Posterior cingulate gyrus (tissue), 11 donors: ENCODE measurements around the gene INTS14.

Experiments used
- DNase-seq, 10 donors: peaks; one replicate each; pipeline versions ENCODE4 v3.0.0 to v3.0.0-alpha.2; 2020 to 2021; ENCODE audit warnings: mixed read lengths in 3 of 10
- intact Hi-C: fragments of 100-400 bp; cut with DNase I; formaldehyde crosslinking; loops from one replicate; pipeline ENCODE4 v1.15.1; 2023

INTS14 gene

GRCh38 chr15:65610871-65611718 is at the start of gene INTS14:
TSS of gene INTS14 (minus strand) at chr15:65611131. CDS start at chr15:65607380, 3,751 bp downstream.
- DNase-seq, result peak; percentile 95 to 99 (median 98)
- intact Hi-C loops, result loop anchor here (2.0 to 10.0 kb wide), 3 partner anchors 76 to 256 kb away; partner anchors contain the start of genes DENND4A, HACD3 and RAB11A

- intact Hi-C loops, result no loop called here
- DNase-seq, result no peak
Observed at GRCh38 chr15:65659502-65660052, 48.6 kb upstream of the INTS14 start.

- intact Hi-C loops, result no loop called here
- no peak for DNase-seq
Observed at GRCh38 chr15:65655457-65655856, 44.5 kb upstream of the INTS14 start.

GRCh38 chr15:65655026-65655425 is 44.1 kb upstream of the INTS14 start:
- no peak for DNase-seq
- intact Hi-C loops, result no loop called here

- intact Hi-C loops, result no loop called here
Observed at GRCh38 chr15:65653801-65654521, 43.0 kb upstream of the INTS14 start.

GRCh38 chr15:65653341-65653740 is 42.4 kb upstream of the INTS14 start:
- intact Hi-C loops, result no loop called here
- no peak for DNase-seq

More at GRCh38 chr15:65653801-65654521, 43.0 kb upstream of the INTS14 start:
- no peak for DNase-seq

GRCh38 chr15:65651831-65652749 is 41.2 kb upstream of the INTS14 start:
- intact Hi-C loops, result no loop called here
- no peak for DNase-seq

- no peak for DNase-seq
- intact Hi-C loops, result no loop called here
Observed at GRCh38 chr15:65651042-65651322, 40.1 kb upstream of the INTS14 start.

- no peak for DNase-seq
- intact Hi-C loops, result no loop called here
Observed at GRCh38 chr15:65650312-65651041, 39.5 kb upstream of the INTS14 start.

GRCh38 chr15:65646486-65646885 is 35.6 kb upstream of the INTS14 start:
- intact Hi-C loops, result no loop called here
- no peak for DNase-seq

GRCh38 chr15:65645392-65645791 is 34.5 kb upstream of the INTS14 start:
- DNase-seq, result no peak
- intact Hi-C loops, result no loop called here

GRCh38 chr15:65644282-65644681 is 33.4 kb upstream of the INTS14 start:
- intact Hi-C loops, result no loop called here
- no peak for DNase-seq

GRCh38 chr15:65642594-65642993 is 31.7 kb upstream of the INTS14 start:
- intact Hi-C loops, result no loop called here
- no peak for DNase-seq

- intact Hi-C loops, result no loop called here
- peak in 1 of 10 donors; percentile 87 for DNase-seq
Observed at GRCh38 chr15:65641768-65642475, 31.0 kb upstream of the INTS14 start.

- intact Hi-C loops, result loop anchor here (2.0 to 10.0 kb wide), 2 partner anchors 217 to 655 kb away; partner anchors contain the start of gene DIS3L
- no peak for DNase-seq
Observed at GRCh38 chr15:65639509-65639908, 28.6 kb upstream of the INTS14 start.

GRCh38 chr15:65638681-65639089 is 27.8 kb upstream of the INTS14 start:
- intact Hi-C loops, result loop anchor here (2.0 to 10.0 kb wide), 2 partner anchors 218 to 656 kb away; partner anchors contain the start of gene DIS3L
- peak in 2 of 10 donors; percentile 13 to 37 for DNase-seq

GRCh38 chr15:65638109-65638508 is 27.2 kb upstream of the INTS14 start:
- no peak for DNase-seq
- intact Hi-C loops, result loop anchor here (2.0 to 10.0 kb wide), 2 partner anchors 219 to 657 kb away; partner anchors contain the start of gene DIS3L

GRCh38 chr15:65634356-65634755 is 23.4 kb upstream of the INTS14 start:
- intact Hi-C loops, result loop anchor here (10.0 kb wide), 1 partner anchor 660 kb away; the partner anchor contains the start of gene DIS3L
- no peak for DNase-seq

- no peak for DNase-seq
- intact Hi-C loops, result loop anchor here (10.0 kb wide), 1 partner anchor 661 kb away; the partner anchor contains the start of gene DIS3L
Observed at GRCh38 chr15:65633752-65634151, 22.8 kb upstream of the INTS14 start.
